GM23338 (cell line): Measurements from ENCODE around the gene GALNT7. TPM values are rescaled to one million over a fixed set of nuclear protein-coding genes. Genes with fewer than 3 reads are reported as not detected.

Source experiments
- ATAC-seq: fragments of 200-7000 bp; cut with Tn5 transposase; 3 replicates; pipeline ENCODE4 v1.9.1; 2020
- DNase-seq: peaks from one replicate; pipeline ENCODE4 v3.0.0-alpha.2; 2015; ENCODE audit warnings: low spot score
- H2AFZ ChIP-seq: fragments of 200-600 bp; sonication (generic); 2 replicates; pipeline ENCODE4 v1.8.0; 2016; ENCODE audit warnings: antibody characterized with exemption, mild to moderate bottlenecking, moderate library complexity
- H3F3A ChIP-seq: fragments of 200-600 bp; sonication (generic); replicated peaks from 2 replicates; pipeline ENCODE4 v1.8.0; 2017; ENCODE audit warnings: antibody characterized with exemption, mixed run types, low read depth
- H3K27ac ChIP-seq: fragments of 200-600 bp; sonication (generic); 2 replicates; pipeline ENCODE4 v1.6.1; 2016; ENCODE audit warnings: low read depth
- H3K27me3 ChIP-seq: fragments of 200-600 bp; sonication (generic); 2 replicates; pipeline ENCODE4 v1.8.0; 2016; ENCODE audit warnings: mild to moderate bottlenecking, mixed run types, moderate library complexity; ENCODE audit not compliant: insufficient read depth
- H3K36me3 ChIP-seq: fragments of 200-600 bp; sonication (generic); 2 replicates; pipeline ENCODE4 v1.8.0; 2016; ENCODE audit warnings: mild to moderate bottlenecking; ENCODE audit not compliant: insufficient read depth
- H3K4me1 ChIP-seq: fragments of 200-600 bp; sonication (generic); 2 replicates; pipeline ENCODE4 v1.8.0; 2016; ENCODE audit warnings: mild to moderate bottlenecking, moderate library complexity; ENCODE audit not compliant: insufficient read depth
- H3K4me2 ChIP-seq: fragments of 200-600 bp; sonication (generic); 2 replicates; pipeline ENCODE4 v1.7.1; 2017; ENCODE audit warnings: mixed run types
- H3K4me3 ChIP-seq: fragments of 200-600 bp; sonication (generic); 2 replicates; pipeline ENCODE4 v1.6.1; 2016; ENCODE audit warnings: mixed run types
- H3K79me2 ChIP-seq: fragments of 200-600 bp; sonication (generic); replicated peaks from 2 replicates; pipeline ENCODE4 v1.8.0; 2017; ENCODE audit warnings: mild to moderate bottlenecking; ENCODE audit not compliant: insufficient read depth
- H3K9me2 ChIP-seq: fragments of 200-600 bp; sonication (generic); 2 replicates; pipeline ENCODE4 v1.8.0; 2017; ENCODE audit not compliant: insufficient read depth
- H4K20me1 ChIP-seq: fragments of 200-600 bp; sonication (generic); replicated peaks from 2 replicates; pipeline ENCODE4 v1.8.0; 2017; ENCODE audit warnings: mild to moderate bottlenecking; ENCODE audit not compliant: insufficient read depth
- H3K27ac Mint-ChIP-seq: 2 replicates; pipeline ENCODE4 v1.8.0; 2020; ENCODE audit warnings: inconsistent platforms, mild to moderate bottlenecking, moderate library complexity, mixed read lengths
- H3K27me3 Mint-ChIP-seq: 3 replicates; pipeline ENCODE4 v1.8.0; 2022; ENCODE audit warnings: low read depth, mild to moderate bottlenecking, moderate library complexity, mixed read lengths, inconsistent platforms; ENCODE audit not compliant: insufficient read depth, poor library complexity
- H3K36me3 Mint-ChIP-seq: 3 replicates; pipeline ENCODE4 v1.8.0; 2021; ENCODE audit warnings: low read depth, mild to moderate bottlenecking, inconsistent platforms, moderate library complexity, mixed read lengths
- H3K4me1 Mint-ChIP-seq: 3 replicates; pipeline ENCODE4 v1.8.0; 2020; ENCODE audit warnings: mild to moderate bottlenecking, inconsistent platforms, mixed read lengths
- H3K4me3 Mint-ChIP-seq: 3 replicates; pipeline ENCODE4 v1.8.0; 2021; ENCODE audit warnings: moderate library complexity, mild to moderate bottlenecking, inconsistent platforms, mixed read lengths
- H3K9me3 Mint-ChIP-seq: 3 replicates; pipeline ENCODE4 v1.8.0; 2020; ENCODE audit warnings: moderate library complexity, mild to moderate bottlenecking, inconsistent platforms, mixed read lengths
- CREB1 ChIP-seq: fragments of 250-450 bp; sonication (Bioruptor Pico); IDR thresholded peaks from 2 replicates; pipeline ENCODE4 v1.5.0; 2020; ENCODE audit warnings: low read depth, mild to moderate bottlenecking, moderate library complexity
- CTCF ChIP-seq, 2 experiments: fragments of 200-600 bp in 1 of 2; sonication (generic) in 1 of 2; conservative IDR thresholded peaks; 2 replicates each; pipeline versions ENCODE4 v1.5.1 to v1.6.1; 2016 to 2017; ENCODE audit warnings: antibody characterized with exemption in 2 of 2, low read depth in 2 of 2, mild to moderate bottlenecking in 2 of 2, moderate library complexity in 1 of 2
- ETS1 ChIP-seq: IDR thresholded peaks from 2 replicates; pipeline ENCODE4 v1.6.1; 2016; ENCODE audit warnings: antibody characterized with exemption
- EZH2 ChIP-seq: fragments of 200-600 bp; sonication (generic); IDR thresholded peaks from one replicate; pipeline ENCODE4 v1.8.0; 2017; ENCODE audit warnings: antibody characterized with exemption, mild to moderate bottlenecking, low read depth; ENCODE audit not compliant: unreplicated experiment
- EZH2phosphoT487 ChIP-seq: fragments of 200-600 bp; sonication (generic); IDR thresholded peaks from one replicate; pipeline ENCODE4 v1.8.1; 2018; ENCODE audit warnings: antibody characterized with exemption; ENCODE audit not compliant: unreplicated experiment
- JUNB ChIP-seq: IDR thresholded peaks from one replicate; pipeline ENCODE4 v1.6.1; 2016; ENCODE audit warnings: antibody characterized with exemption; ENCODE audit not compliant: unreplicated experiment
- NANOG ChIP-seq: IDR thresholded peaks from 2 replicates; pipeline ENCODE4 v1.6.1; 2016; ENCODE audit warnings: antibody characterized with exemption, borderline replicate concordance
- POLR2AphosphoS5 ChIP-seq: IDR thresholded peaks from 2 replicates; pipeline ENCODE4 v1.6.1; 2016; ENCODE audit warnings: antibody characterized with exemption, low read depth
- REST ChIP-seq: IDR thresholded peaks from one replicate; pipeline ENCODE4 v1.6.1; 2018; ENCODE audit warnings: antibody characterized with exemption; ENCODE audit not compliant: unreplicated experiment
- STAT1 ChIP-seq: IDR thresholded peaks from one replicate; pipeline ENCODE4 v1.6.1; 2016; ENCODE audit warnings: antibody characterized with exemption; ENCODE audit not compliant: unreplicated experiment
- ZNF114 ChIP-seq: fragments of 250-450 bp; sonication (Bioruptor Pico); IDR thresholded peaks from 2 replicates; pipeline ENCODE4 v1.5.0; 2020; ENCODE audit warnings: mild to moderate bottlenecking, moderate library complexity
- ZNF462 ChIP-seq: fragments of 250-450 bp; sonication (Bioruptor Pico); IDR thresholded peaks from 2 replicates; pipeline ENCODE4 v1.5.0; 2020; ENCODE audit warnings: mild to moderate bottlenecking, moderate library complexity
- polyA plus RNA-seq: library from polyadenylated mRNA; unstranded; fragments of >200 nt; fragmentation: Nextera tagmentation; extraction: Ambion mirVana; gene quantifications from 2 replicates; pipeline ENCODE4 v1.2.1, GENCODE V29; 2016
- total RNA-seq: library from RNA; depleted of rRNA; stranded (reverse); fragments of >200 nt; shearing (Covaris generic); gene quantifications from 2 replicates; pipeline ENCODE4 v1.2.3, GENCODE V29; 2014

The GALNT7 gene
- total and polyA plus RNA-seq, 2 experiments from 2014 or later: 31.8 to 72.2 TPM

- Histone ChIP-seq H3K4me2 (no peak overlapping the region), H3K4me1 (peaks cover 93% of the 10 kb centered on the region), H3F3A (no peaks in the 10 kb centered on the region; the same call in 1 of the 2 replicates), H3K4me3 (no peak overlapping the region), H3K36me3 (no peaks in the 10 kb centered on the region), H3K27ac (no peak overlapping the region), H2AFZ (no peak overlapping the region), H3K27me3 (no peaks in the 10 kb centered on the region), H4K20me1 (no peaks in the 10 kb centered on the region), H3K79me2 (peaks cover 79% of the 10 kb centered on the region), H3K9me2 (no peaks in the 10 kb centered on the region)
- Mint-ChIP-seq H3K27me3 (no peaks in the 10 kb centered on the region), H3K9me3 (no peaks in the 10 kb centered on the region), H3K4me3 (no peak overlapping the region), H3K4me1 (peaks cover 74% of the 10 kb centered on the region), H3K27ac (peak overlapping the region; percentile 71), H3K36me3 (peaks cover under 1% of the 10 kb centered on the region; the same call in 2 of the 3 replicates)
- TF ChIP-seq JUNB (no peak), EZH2 (no peak), ZNF462 (CRISPR knock-in tag) (no peak), CREB1 (CRISPR knock-in tag) (no peak), EZH2phosphoT487 (no peak), REST (no peak), NANOG (no peak), ZNF114 (CRISPR knock-in tag) (no peak), CTCF (conservative IDR thresholded peaks at IDR 0.05; ENCODE audit: low read depth in 2 of 2) (no peak), ETS1 (no peak), STAT1 (no peak), POLR2AphosphoS5 (no peak)
- ATAC-seq (no peak), DNase-seq (no peak)
Observed at GRCh38 chr4:173242466-173243250, 74.0 kb downstream of the GALNT7 start.
